GOT3 (cell line): ENCODE data around the gene COG5.

Source experiments
- DNase-seq: peaks from one replicate; lab custom pipeline; 2025; ENCODE audit warnings: mixed read lengths; lab: John Stamatoyannopoulos, UW

Gene COG5

DNA sequence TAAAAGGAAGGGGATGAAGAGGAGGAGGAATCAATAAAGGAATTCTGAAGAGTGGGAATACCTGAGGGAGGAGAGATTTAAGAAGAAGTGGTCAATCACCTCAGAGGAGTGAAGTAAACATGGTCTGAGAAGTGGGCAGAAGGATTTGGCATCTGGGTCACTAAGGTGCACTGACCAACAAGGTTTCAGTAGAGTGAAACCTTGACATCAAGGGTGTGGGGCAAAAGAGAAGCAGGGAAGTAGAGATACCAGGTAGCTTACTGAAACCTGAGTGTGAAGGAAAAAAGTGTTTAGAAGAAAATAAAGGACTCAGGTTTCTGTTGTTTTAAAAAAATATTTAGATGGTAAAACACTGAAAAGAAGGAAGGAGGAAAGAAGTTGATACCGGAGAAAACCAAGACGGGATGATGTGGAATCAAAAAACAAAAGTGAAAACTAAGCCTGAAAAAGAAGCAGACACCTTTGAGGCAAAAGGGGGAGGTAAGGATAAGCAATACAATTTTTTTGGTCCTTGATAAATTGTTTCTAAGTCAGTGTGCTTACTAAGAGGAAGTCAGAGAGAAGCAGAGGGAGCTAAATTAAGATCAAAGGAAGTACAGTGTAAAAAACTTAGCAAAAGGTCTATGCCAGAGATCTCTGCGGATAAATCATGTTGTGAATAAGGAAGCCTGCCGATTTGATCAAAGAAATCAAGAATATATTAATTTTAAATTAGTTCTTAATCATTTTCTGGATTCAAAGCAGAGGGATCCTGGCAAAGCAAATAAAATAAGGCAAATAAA lies 231.0 kb downstream of the COG5 start:
- DNase-seq = no peak

DNA sequence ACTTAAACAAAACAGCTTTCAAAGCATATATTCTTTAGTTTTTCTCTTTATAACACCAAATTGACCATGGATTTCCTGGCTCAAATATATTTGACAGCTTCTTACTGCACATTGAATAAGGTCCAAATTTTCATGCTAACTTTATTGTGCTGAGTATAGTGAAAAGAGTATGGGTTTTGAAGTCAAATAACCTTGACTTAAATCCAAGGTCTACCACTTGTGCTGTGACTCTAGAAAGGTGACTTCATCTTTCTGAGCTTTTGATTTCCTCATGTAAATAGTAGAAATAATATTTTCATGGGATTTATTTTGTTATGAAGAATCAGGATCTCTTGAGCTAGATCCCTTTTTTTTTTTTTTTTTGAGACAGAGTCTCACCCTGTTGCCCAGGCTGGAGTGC lies 233.2 kb downstream of the COG5 start:
- no peak for DNase-seq

DNA sequence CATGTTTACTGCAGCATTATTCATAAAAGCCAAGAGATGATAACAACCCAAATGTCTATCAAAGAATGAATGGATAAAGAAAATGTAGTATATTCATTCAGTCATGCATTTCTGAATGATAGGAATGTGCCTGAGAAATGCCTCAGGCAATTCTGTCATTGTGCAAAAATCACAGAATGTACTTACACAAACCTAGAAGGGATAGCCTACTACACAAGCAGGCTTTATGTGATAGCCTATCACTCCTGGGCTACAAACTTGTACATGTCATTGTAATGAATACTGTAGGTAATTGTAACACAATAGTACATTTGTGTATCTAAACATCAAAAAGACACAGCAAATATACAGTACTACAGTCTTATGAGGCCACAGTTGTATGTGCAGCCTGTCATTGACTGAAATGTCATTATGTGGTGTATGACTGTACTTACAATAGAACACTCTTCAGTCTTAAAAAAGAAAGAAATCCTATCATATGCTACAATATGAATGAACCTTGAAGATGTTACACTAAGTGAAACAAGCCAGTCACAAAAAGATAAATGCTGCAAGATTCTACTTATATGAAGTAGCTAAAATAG lies 235.6 kb downstream of the COG5 start:
- no peak for DNase-seq

- no peak for DNase-seq
Observed at GRCh38 chr7:107326061-107326460, 237.7 kb downstream of the COG5 start.

- no peak for DNase-seq
Observed at GRCh38 chr7:107322015-107322414, 241.7 kb downstream of the COG5 start.

DNA sequence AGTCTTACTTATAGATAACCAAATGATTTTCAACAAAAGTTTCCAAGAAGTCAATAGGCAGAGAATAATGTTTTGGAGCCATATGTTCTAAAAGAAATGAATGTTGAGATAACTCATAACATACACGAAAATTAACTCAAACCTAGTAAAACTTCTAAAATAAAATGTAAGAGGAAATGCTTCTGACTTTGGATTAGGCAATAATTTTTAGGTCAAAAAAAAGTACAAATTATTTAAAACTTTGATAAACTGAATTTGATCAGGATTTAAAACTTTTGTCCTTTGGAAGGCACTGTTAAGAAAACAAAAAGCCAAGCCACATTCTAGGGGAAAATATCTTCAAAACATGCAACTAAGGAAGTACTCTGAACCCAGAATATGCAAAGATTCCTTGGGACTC lies 242.1 kb downstream of the COG5 start:
- no peak for DNase-seq

- no peak for DNase-seq
Observed at GRCh38 chr7:107319724-107320228, 243.9 kb downstream of the COG5 start.

GRCh38 chr7:107318523-107319160 lies 245.1 kb downstream of the COG5 start:
- DNase-seq = no peak

- DNase-seq = no peak
Observed at GRCh38 chr7:107315716-107316220, 248.0 kb downstream of the COG5 start.

DNA sequence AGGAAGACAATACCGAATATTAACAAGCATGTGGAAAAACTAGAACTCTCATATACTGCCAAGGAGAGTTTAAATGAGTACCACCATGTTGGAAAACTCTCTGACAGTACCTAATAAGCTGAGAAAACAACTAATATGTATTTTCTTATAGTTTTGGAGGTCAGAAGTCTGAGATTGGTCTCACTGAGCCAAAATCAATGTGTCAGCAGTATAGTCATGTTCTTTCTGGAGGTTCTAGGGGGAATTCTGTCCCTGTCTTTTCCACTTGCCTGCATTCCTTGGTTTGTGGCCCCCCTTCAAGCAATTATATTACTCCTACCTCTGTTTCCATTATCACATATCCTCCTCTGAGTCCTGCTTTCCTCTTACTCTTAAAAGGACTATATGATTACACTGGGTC lies 250.4 kb downstream of the COG5 start:
- DNase-seq = no peak

- no peak for DNase-seq
Observed at GRCh38 chr7:107312418-107312817, 251.3 kb downstream of the COG5 start.

GRCh38 chr7:107309296-107309695 lies 254.4 kb downstream of the COG5 start:
- DNase-seq = no peak

- DNase-seq = no peak
Observed at GRCh38 chr7:107304636-107305035, 259.1 kb downstream of the COG5 start.

- DNase-seq = no peak
Observed at GRCh38 chr7:107304063-107304462, 259.7 kb downstream of the COG5 start.

DNA sequence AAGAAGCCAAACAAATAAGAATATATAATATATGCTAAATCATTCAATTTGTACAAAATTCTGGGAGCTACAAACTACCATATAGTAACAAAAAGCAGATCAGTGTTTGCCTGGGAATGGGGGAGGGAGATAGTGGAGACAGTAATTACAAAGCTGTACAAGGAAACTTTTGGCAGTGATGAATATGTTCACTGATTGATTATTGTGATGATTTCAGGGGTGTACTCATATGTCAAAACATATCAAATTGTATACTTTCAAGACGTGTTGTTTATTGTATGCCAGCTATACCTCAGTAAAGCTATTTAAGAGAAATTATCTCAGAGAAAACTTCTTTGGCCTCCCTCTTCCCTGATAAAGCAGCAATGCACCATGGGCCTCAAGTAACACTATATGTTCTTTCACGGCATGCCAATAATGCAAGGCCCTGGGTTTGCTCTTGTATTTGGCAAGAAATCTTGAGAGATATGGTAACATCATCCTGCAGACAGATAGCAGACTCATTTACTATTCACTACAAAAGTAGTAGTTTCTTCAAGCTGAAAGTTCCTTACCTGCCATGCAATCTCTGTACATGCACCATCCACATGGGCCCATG lies 261.4 kb downstream of the COG5 start:
- no peak for DNase-seq

DNA sequence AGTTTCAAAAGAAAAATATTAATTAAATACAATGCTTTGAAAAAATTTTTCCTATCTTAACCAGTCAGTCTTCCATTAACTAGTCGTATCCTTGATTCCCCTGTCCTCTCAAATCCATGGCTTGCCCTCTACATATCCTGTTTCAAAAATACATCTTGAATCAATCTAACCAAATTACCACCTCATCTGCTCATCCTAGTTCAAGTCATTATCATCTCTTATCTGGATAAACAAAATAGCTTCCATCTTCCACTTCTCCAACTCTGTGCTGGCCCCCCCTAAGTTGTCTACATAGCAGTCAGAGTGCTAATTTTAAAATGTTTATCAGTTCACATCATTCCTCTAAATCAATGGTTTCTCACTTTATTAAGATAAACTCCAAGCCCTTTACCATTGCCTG lies 269.5 kb downstream of the COG5 start:
- DNase-seq = no peak

DNA sequence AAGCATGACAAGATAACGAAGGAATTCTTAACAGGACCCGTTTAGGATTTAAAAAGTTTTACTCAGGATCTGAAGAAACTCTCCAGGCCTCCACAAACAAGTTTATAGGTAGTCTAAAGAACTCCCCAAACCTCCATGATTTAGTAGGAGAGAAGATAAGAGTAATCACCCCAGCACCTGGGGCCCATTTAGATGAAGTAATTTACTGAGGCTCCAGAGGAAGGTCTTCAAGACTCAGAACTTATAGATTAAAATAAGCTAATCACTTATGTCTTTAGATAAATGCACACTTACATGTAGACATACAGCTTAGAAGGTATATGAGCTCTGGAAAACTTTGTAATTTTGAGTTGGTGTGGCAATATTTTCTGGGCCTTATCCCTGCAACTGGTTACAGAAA lies 271.1 kb downstream of the COG5 start:
- DNase-seq = no peak

GRCh38 chr7:107291434-107291833 lies 272.3 kb downstream of the COG5 start:
- DNase-seq = no peak

- no peak for DNase-seq
Observed at GRCh38 chr7:107286751-107287621, 276.7 kb downstream of the COG5 start.

GRCh38 chr7:107284911-107285479 lies 278.7 kb downstream of the COG5 start:
- DNase-seq = no peak

GRCh38 chr7:107277331-107277730 lies 286.4 kb downstream of the COG5 start:
- no peak for DNase-seq
